HepG2 (cell line): ENCODE data around the gene DCST2.

Source experiments
- CTCF ChIP-seq: sonication (generic); formaldehyde crosslinking; IDR thresholded peaks from 2 replicates; pipeline ENCODE4 v1.5.0; 2020; ENCODE audit warnings: mild to moderate bottlenecking, missing genetic modification reagents, moderate library complexity
- JUN ChIP-seq: sonication (generic); formaldehyde crosslinking; IDR thresholded peaks from 2 replicates; pipeline ENCODE4 v1.4.0; 2020; ENCODE audit warnings: mild to moderate bottlenecking, missing genetic modification reagents
- KDM3A ChIP-seq: IDR thresholded peaks from 2 replicates; pipeline ENCODE4 v1.6.1; 2018; ENCODE audit warnings: low read depth, missing compliant biosample characterization
- RFX5 ChIP-seq: IDR thresholded peaks from 2 replicates; pipeline ENCODE4 v1.6.1; 2011; ENCODE audit warnings: low read depth, low read length, improper control_type of control experiment
- SOX5 ChIP-seq: IDR thresholded peaks from 2 replicates; pipeline ENCODE4 v1.6.1; 2016; ENCODE audit warnings: borderline replicate concordance
- ZNF18 ChIP-seq: sonication (generic); formaldehyde crosslinking; IDR thresholded peaks from 2 replicates; pipeline ENCODE4 v1.8.0; 2022; ENCODE audit warnings: mild to moderate bottlenecking, missing genetic modification reagents; ENCODE audit not compliant: insufficient replicate concordance

GRCh38 chr1:155033524-155033923 is at the start of gene DCST2, which contains the start of gene DCST1:
- TF ChIP-seq ZNF18 (CRISPR knock-in tag): no peak
- TF ChIP-seq CTCF (CRISPR knock-in tag): no peak
- TF ChIP-seq JUN: no peak
- no peak for TF ChIP-seq RFX5
- TF ChIP-seq SOX5: no peak
- TF ChIP-seq KDM3A (CRISPR knock-in tag): no peak
